ENCODE data around the gene HK2.

GRCh38 chr2:74915743-74916142, 81.8 kb downstream of the HK2 start:
- TF ChIP-seq CHD2 (IDR thresholded peaks at IDR 0.05; ENCODE audit: low read length, partially characterized antibody) (no peak), CTCF (IDR thresholded peaks at IDR 0.05) (no peak), ESRRA (IDR thresholded peaks at IDR 0.05; ENCODE audit: borderline replicate concordance, low read length) (no peak), REST (IDR thresholded peaks at IDR 0.05) (no peak), POLR2A (IDR thresholded peaks at IDR 0.05; ENCODE audit: low read length) (no peak), CEBPB (IDR thresholded peaks at IDR 0.05) (no peak), MAX (IDR thresholded peaks at IDR 0.05) (no peak), PBX3 (IDR thresholded peaks at IDR 0.05) (no peak), KDM1A (IDR thresholded peaks at IDR 0.05; ENCODE audit: low read depth) (no peak), MAZ (IDR thresholded peaks at IDR 0.05; ENCODE audit: borderline replicate concordance, low read depth, low read length) (no peak), EP300 (IDR thresholded peaks at IDR 0.05) (no peak)

All from A549 (cell line).